ENCODE measurements around the gene MROH2A. TPM values are rescaled to one million over a fixed set of nuclear protein-coding genes. Genes with fewer than 3 reads are reported as not detected.

Gene MROH2A
- polyA plus RNA-seq, 3 donors from 2014 or later = not detected

DNA sequence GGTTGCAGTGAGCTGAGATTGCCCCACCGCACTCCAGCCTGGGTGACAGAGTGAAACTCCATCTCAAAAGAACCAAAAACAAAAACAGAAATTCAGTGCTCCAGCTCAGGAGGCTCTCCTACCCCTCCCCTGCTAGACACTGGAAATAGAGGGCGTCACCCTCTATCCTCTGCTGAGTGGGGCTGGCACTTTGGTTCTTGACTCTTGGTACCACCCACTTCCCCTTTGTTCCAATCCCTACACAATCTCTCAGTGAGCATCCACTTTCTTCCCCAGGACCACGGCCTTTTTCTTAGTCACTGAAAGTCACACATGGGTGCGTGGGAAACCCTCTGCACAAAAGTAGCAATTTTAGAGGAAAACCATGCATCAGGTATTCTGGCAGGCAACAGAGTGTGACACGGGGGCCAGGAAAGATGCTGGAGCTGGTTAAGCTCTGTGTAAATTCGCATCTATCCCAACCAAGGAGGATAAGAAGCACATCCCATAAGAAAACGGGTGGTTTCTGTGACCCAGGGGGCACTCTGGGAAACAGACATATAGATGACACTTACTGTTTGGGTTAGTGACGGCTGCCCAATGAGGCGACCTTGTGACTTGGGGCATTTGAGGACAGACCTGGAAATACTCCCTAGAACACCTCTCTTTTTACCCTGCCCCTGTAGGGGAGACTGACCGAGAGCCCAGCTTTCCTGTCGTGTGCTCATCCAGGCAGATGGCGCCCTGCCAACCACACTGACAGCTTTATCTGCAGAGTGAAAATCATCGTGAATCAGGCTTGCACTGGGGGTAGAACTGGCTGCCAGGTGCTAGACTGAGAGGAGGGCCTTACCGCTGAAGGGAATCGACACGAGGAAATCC lies 68.5 kb downstream of the MROH2A start:
- Mint-ChIP-seq H3K4me3 (no peak overlapping the region), H3K27ac (no peak overlapping the region), H3K27me3 (ENCODE audit: low read depth in 3 of 3) (peaks cover 0 to 2% (median 1%) of the 10 kb centered on the region in 3 donors), H3K36me3 (no peaks in the 10 kb centered on the region), H3K4me1 (no peaks in the 10 kb centered on the region), H3K9me3 (no peaks in the 10 kb centered on the region)
- no peak for DNase-seq

DNA sequence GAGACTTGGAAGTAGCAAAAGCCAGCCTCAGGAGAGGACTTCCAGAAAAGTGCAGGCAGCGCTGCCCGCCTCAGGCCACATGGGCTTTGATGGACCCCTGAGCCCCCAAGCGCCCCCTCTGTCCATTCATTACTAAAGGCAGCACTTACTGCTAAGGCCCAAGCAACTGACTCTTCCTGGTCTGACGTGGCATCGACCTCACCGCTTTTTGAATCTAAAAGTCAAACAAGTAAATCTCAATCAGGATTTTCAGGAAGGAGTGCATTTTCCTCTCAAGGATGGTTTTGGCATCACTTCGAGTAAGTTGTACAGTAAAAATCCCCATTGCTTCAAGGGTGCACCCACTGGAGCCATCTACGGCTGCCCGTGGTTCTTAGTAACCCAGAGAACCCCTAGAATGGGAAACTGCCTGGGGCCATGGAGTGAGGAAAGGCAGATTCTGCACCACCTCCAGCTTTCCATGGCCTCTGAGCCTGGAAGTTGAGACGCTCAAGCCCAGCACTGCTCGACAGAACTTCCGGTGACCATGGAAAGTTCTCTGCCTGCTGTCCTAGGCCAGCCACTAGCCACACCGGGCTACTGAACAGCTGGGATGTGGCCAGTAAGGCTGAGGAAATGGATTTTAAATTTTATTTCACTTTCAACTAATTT lies 69.2 kb downstream of the MROH2A start:
- DNase-seq = no peak
- Mint-ChIP-seq H3K9me3 (no peaks in the 10 kb centered on the region), H3K27ac (no peak overlapping the region), H3K36me3 (no peaks in the 10 kb centered on the region), H3K4me3 (no peak overlapping the region), H3K4me1 (no peaks in the 10 kb centered on the region), H3K27me3 (ENCODE audit: low read depth in 3 of 3) (peaks cover 0 to 2% (median 1%) of the 10 kb centered on the region in 3 donors)

DNA sequence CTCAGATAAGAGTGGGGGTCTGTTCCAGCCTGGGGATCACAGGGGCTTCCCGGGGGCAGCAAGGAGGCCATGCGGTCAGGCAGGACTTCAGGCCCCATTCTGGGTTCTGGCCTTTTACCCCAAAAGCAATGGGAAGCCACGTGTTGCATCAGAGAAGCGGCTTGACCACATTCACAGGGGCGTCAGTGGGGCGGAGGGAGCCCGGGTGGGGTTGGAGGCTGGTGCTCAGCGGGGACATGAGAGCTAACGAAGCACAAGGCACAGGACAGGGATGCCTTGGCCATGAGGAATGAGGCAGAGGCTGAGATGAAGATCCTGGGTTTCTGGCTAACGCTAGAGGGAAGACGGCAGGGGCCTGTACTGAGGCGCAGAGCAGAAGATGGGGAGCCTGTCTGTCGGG lies 70.1 kb downstream of the MROH2A start:
- peaks cover 3 to 9% of the 10 kb centered on the region in 2 donors for H3K4me1 Mint-ChIP-seq
- H3K36me3 Mint-ChIP-seq = no peaks in the 10 kb centered on the region
- no peak for DNase-seq
- no peaks in the 10 kb centered on the region for H3K9me3 Mint-ChIP-seq
- peaks cover 0 to 2% (median 1%) of the 10 kb centered on the region in 3 donors for H3K27me3 Mint-ChIP-seq (ENCODE audit: low read depth in 3 of 3)
- no peak overlapping the region for H3K4me3 Mint-ChIP-seq
- H3K27ac Mint-ChIP-seq = peak overlapping the region in 1 of 6 donors; percentile 62

GRCh38 chr2:233849607-233850271 lies 71.6 kb downstream of the MROH2A start:
- no peak overlapping the region for H3K27ac Mint-ChIP-seq
- no peaks in the 10 kb centered on the region for H3K36me3 Mint-ChIP-seq
- no peak overlapping the region for H3K4me3 Mint-ChIP-seq
- H3K27me3 Mint-ChIP-seq (ENCODE audit: low read depth in 3 of 3) = peaks cover 4 to 7% (median 7%) of the 10 kb centered on the region in 3 donors
- no peak for DNase-seq
- no peaks in the 10 kb centered on the region for H3K9me3 Mint-ChIP-seq
- peaks cover 12 to 20% of the 10 kb centered on the region in 2 donors for H3K4me1 Mint-ChIP-seq

GRCh38 chr2:233850745-233851144 lies 72.6 kb downstream of the MROH2A start:
- H3K4me1 Mint-ChIP-seq = peaks cover 19 to 26% of the 10 kb centered on the region in 2 donors
- H3K4me3 Mint-ChIP-seq = no peak overlapping the region
- H3K36me3 Mint-ChIP-seq = no peaks in the 10 kb centered on the region
- DNase-seq = no peak
- no peaks in the 10 kb centered on the region for H3K9me3 Mint-ChIP-seq
- peaks cover 4 to 9% (median 8%) of the 10 kb centered on the region in 3 donors for H3K27me3 Mint-ChIP-seq (ENCODE audit: low read depth in 3 of 3)
- H3K27ac Mint-ChIP-seq = no peak overlapping the region

- Mint-ChIP-seq H3K9me3 (no peaks in the 10 kb centered on the region), H3K4me3 (no peak overlapping the region), H3K27me3 (ENCODE audit: low read depth in 3 of 3) (peaks cover 4 to 9% (median 8%) of the 10 kb centered on the region in 3 donors), H3K36me3 (no peaks in the 10 kb centered on the region), H3K4me1 (peaks cover 20 to 29% of the 10 kb centered on the region in 2 donors), H3K27ac (no peak overlapping the region)
- DNase-seq = no peak
Observed at GRCh38 chr2:233851169-233851568, 73.0 kb downstream of the MROH2A start.

DNA sequence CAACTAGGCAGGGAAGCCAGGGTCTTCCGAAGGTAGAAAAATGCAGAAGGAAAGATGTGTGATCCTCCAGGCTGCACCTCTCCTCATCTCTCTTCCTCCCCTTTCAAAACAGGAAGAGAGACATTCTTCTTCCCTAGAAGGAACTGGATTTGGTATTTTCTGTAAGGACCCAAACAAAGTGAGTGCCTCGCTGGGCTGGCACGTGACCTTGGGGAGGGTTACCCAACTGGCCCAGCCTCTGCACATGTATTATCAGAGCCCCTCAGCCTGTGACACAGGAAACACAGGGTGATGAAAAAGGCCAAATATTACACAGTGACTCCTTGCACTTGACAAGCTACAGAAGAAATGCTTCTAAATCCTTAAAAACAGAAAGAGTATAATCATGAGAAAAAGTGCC lies 73.9 kb downstream of the MROH2A start:
- Mint-ChIP-seq H3K36me3 (no peaks in the 10 kb centered on the region), H3K27ac (no peak overlapping the region)

GRCh38 chr2:233853353-233853752 lies 75.2 kb downstream of the MROH2A start:
- Mint-ChIP-seq H3K27ac (no peak overlapping the region), H3K4me3 (peak overlapping the region; percentile 95 to 99 (median 98)), H3K9me3 (no peaks in the 10 kb centered on the region), H3K4me1 (peaks cover 22 to 39% of the 10 kb centered on the region in 2 donors), H3K27me3 (ENCODE audit: low read depth in 3 of 3) (peaks cover 4 to 9% (median 6%) of the 10 kb centered on the region in 3 donors), H3K36me3 (no peaks in the 10 kb centered on the region)
- DNase-seq = no peak

More for the DNA sequence above, 73.9 kb downstream of the MROH2A start:
- H3K4me3 Mint-ChIP-seq = peak overlapping the region in 2 of 5 donors; percentile 33 to 44
- no peak for DNase-seq
- H3K4me1 Mint-ChIP-seq = peaks cover 20 to 29% of the 10 kb centered on the region in 2 donors
- H3K27me3 Mint-ChIP-seq (ENCODE audit: low read depth in 3 of 3) = peaks cover 4 to 9% (median 8%) of the 10 kb centered on the region in 3 donors
- H3K9me3 Mint-ChIP-seq = no peaks in the 10 kb centered on the region

DNA sequence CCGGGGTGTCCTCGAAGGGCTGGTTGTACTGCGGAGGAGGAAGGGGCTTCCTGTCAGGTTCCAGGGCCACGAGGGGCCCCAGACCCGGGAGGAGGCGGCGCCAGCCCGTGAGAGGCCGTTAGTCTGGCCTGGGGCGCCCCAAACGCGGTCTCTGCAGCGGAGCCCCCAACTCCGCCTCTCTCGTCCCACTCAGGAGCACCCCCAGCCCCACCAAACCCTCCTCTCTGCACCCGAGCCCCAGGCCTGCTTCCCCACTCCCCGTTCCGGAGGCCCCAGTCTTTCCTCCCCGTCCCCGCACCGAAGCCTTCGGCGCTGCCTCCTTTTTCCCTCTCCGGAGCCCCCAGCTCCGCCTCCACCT lies 75.7 kb downstream of the MROH2A start:
- Mint-ChIP-seq H3K4me1 (peaks cover 22 to 39% of the 10 kb centered on the region in 2 donors), H3K27me3 (ENCODE audit: low read depth in 3 of 3) (peaks cover 4 to 8% (median 6%) of the 10 kb centered on the region in 3 donors), H3K36me3 (no peaks in the 10 kb centered on the region), H3K9me3 (no peaks in the 10 kb centered on the region), H3K27ac (no peak overlapping the region), H3K4me3 (peak overlapping the region; percentile 95 to 99 (median 98))
- no peak for DNase-seq

- DNase-seq = peak; percentile 92 to 94 (median 93)
- Mint-ChIP-seq H3K27ac (peak within 1 kb of the TSS; percentile 88 to 96 (median 94)), H3K36me3 (no peaks in the 10 kb centered on the region), H3K9me3 (no peaks in the 10 kb centered on the region), H3K4me3 (peak within 1 kb of the TSS; percentile 95 to 99 (median 98)), H3K27me3 (ENCODE audit: low read depth in 3 of 3) (peaks cover 4 to 8% (median 6%) of the 10 kb centered on the region in 3 donors), H3K4me1 (peaks cover 22 to 39% of the 10 kb centered on the region in 2 donors)
Observed at GRCh38 chr2:233854241-233854981, 76.3 kb downstream of the MROH2A start, which contains the start of gene HJURP. Gene HJURP (minus strand): TSS chr2:233854535. CDS start chr2:233854500, 35 bp downstream.

- Mint-ChIP-seq H3K9me3 (no peaks in the 10 kb centered on the region), H3K36me3 (no peaks in the 10 kb centered on the region), H3K27me3 (ENCODE audit: low read depth in 3 of 3) (peaks cover 4 to 8% (median 6%) of the 10 kb centered on the region in 3 donors), H3K4me1 (peaks cover 22 to 39% of the 10 kb centered on the region in 2 donors), H3K27ac (peak overlapping the region in 4 of 6 donors; percentile 11 to 88 (median 41)), H3K4me3 (peak overlapping the region; percentile 62 to 99 (median 97))
- no peak for DNase-seq
Observed at GRCh38 chr2:233855345-233855744, 77.2 kb downstream of the MROH2A start.

- Mint-ChIP-seq H3K9me3 (no peaks in the 10 kb centered on the region), H3K4me1 (peaks cover 22 to 39% of the 10 kb centered on the region in 2 donors), H3K4me3 (peak overlapping the region in 1 of 5 donors; percentile 29), H3K27ac (peak overlapping the region in 2 of 6 donors; percentile 31 to 76), H3K36me3 (no peaks in the 10 kb centered on the region), H3K27me3 (ENCODE audit: low read depth in 3 of 3) (peaks cover 4 to 8% (median 6%) of the 10 kb centered on the region in 3 donors)
- no peak for DNase-seq
Observed at GRCh38 chr2:233856184-233856583, 78.1 kb downstream of the MROH2A start.
